Adrenal gland (tissue), 5 donors: ENCODE measurements around the gene LAMC3.

Experiments
- POLR2A ChIP-seq, 2 donors: fragments of 450-650 bp; IDR thresholded peaks; one replicate each; pipeline ENCODE4 v1.6.1; 2017; ENCODE audit warnings: antibody characterized with exemption in 2 of 2, mild to moderate bottlenecking in 2 of 2, moderate library complexity in 1 of 2
- TF ChIP-seq, protein P1 (sequence below), 6 experiments: fragments of 450-650 bp in 4 of 6; fragments of 200-600 bp in 2 of 6; sonication (generic) in 1 of 6; IDR thresholded peaks; 1 replicate in 5 of 6; 2 replicates in 1 of 6; pipeline versions ENCODE4 v1.5.1 to v1.8.0; 2016 to 2021; ENCODE audit warnings: antibody characterized with exemption in 6 of 6, mild to moderate bottlenecking in 2 of 6, moderate library complexity in 1 of 6
- donor health status: DM: no; HTN: no; CAD: no.

DNA sequence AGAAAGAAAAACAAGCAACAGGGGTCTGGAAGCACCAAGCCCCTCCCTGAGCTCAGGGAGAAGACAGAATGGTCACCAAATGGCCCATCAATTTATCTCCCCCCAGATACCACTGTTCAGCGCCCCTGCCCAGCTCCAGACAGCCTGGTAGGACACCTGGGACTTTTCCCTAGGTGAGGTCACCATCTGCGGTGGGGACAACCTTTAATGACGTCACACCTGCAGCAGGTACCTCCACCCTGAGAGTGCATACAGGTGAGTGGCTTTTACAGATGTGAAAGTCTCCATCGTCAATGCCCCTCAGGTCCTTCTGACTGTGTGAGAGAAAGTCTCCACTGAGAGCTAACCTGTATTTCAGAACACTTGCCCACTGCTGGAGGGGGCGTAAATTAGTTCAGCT lies 34.3 kb upstream of the LAMC3 start:
- TF ChIP-seq, protein P1, sequence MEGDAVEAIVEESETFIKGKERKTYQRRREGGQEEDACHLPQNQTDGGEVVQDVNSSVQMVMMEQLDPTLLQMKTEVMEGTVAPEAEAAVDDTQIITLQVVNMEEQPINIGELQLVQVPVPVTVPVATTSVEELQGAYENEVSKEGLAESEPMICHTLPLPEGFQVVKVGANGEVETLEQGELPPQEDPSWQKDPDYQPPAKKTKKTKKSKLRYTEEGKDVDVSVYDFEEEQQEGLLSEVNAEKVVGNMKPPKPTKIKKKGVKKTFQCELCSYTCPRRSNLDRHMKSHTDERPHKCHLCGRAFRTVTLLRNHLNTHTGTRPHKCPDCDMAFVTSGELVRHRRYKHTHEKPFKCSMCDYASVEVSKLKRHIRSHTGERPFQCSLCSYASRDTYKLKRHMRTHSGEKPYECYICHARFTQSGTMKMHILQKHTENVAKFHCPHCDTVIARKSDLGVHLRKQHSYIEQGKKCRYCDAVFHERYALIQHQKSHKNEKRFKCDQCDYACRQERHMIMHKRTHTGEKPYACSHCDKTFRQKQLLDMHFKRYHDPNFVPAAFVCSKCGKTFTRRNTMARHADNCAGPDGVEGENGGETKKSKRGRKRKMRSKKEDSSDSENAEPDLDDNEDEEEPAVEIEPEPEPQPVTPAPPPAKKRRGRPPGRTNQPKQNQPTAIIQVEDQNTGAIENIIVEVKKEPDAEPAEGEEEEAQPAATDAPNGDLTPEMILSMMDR (IDR thresholded peaks at IDR 0.05), result no peak
- TF ChIP-seq POLR2A (IDR thresholded peaks at IDR 0.05), result no peak
